ENCODE results near the gene PPIP5K1. TPM values are rescaled to one million over a fixed set of nuclear protein-coding genes. Genes with fewer than 3 reads are reported as not detected.

Gene PPIP5K1
- total and polyA plus RNA-seq, 9 of the 15 experiments (the other 6 are each of a cell fraction or from before 2014, with no cell fraction given), result 2.5 to 74.6 (median 35.1) TPM

DNA sequence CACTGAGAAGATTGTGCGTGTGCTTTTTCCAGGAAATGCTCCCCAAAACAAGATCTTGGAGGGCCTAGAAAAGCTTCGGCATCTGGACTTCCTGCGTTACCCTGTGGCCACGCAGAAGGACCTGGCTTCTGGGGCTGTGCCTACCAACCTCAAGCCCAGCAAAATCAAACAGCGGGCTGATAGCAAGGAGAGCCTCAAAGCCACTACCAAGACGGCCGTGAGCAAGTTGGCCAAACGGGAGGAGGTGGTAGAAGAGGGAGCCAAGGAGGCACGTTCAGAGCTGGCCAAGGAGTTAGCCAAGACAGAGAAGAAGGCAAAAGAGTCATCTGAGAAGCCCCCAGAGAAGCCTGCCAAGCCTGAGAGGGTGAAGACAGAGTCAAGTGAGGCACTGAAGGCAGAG lies 67.8 kb downstream of the PPIP5K1 start:
- H3K4me3 ChIP-seq, result no peak overlapping the region
- ATAC-seq, result no peak
- no peak overlapping the region; a peak in 1 of 4 replicates for H3K9ac ChIP-seq (ENCODE audit: insufficient read depth in 1 of 2, low read depth in 2 of 2, low read length in 2 of 2)
- no peaks in the 10 kb centered on the region for H3K9me3 ChIP-seq (replicated peaks; ENCODE audit: control insufficient read depth, insufficient read depth, low read depth, low read length)
- ChIA-PET POLR2A (interaction anchor here (0.6 to 1.8 kb wide), 4 partner anchors 8 to 328 kb away, joined by 3 to 4 read pairs (median 3); no protein-coding TSS in a partner anchor), CTCF (ENCODE audit: low intra/inter-chr PET ratio) (no interaction called here)
- H4K20me1 ChIP-seq (replicated peaks; ENCODE audit: control insufficient read depth, insufficient read depth, low read length), result peaks cover 5% of the 10 kb centered on the region; the same call in 1 of the 2 replicates
- no TSS peak for BruUV-seq (replicated peaks)
- in situ Hi-C loops (cut with MboI), result no loop called here
- DNase-seq (ENCODE audit: extremely low read depth in 1 of 4, low spot score in 3 of 4), result no peak
- 64% methylated on average over 8 of the region's 9 CpGs for WGBS (ENCODE audit: insufficient coverage, low coverage, missing lambda C conversion rate)
- peaks cover 63% of the 10 kb centered on the region; the same call in 2 of the 3 replicates for H3K36me3 ChIP-seq (ENCODE audit: control insufficient read depth, insufficient read depth, low read length)
- no peak for FAIRE-seq
- intact Hi-C loops (cut with micrococcal nuclease), result no loop called here
- no peak overlapping the region for H2AFZ ChIP-seq (ENCODE audit: low read depth, low read length)
- peaks cover 22% of the 10 kb centered on the region; the same call in 2 of the 3 replicates for H3K79me2 ChIP-seq (ENCODE audit: control insufficient read depth, insufficient read depth, low read length)
- H3K4me1 ChIP-seq (replicated peaks in 1 of 2; ENCODE audit: control insufficient read depth in 2 of 2, insufficient read depth in 2 of 2, low read length in 2 of 2), result peaks cover 15 to 23% of the 10 kb centered on the region in 2 experiments; a peak in 4 of 5 replicates
- no peaks in the 10 kb centered on the region for H3K9me1 ChIP-seq (ENCODE audit: control insufficient read depth, insufficient read depth, low read length)
- H3K27ac ChIP-seq (ENCODE audit: extremely low read depth, low read depth, low read length), result no peak overlapping the region
- H3K4me2 ChIP-seq (ENCODE audit: insufficient read depth, low read length), result no peak overlapping the region
- no peaks in the 10 kb centered on the region for H3K27me3 ChIP-seq (ENCODE audit: control insufficient read depth in 2 of 2, insufficient read depth in 2 of 2, low read length in 2 of 2)
- TF ChIP-seq ZKSCAN8 (CRISPR knock-in tag; IDR thresholded peaks at IDR 0.05) (no peak), SIRT6 (IDR thresholded peaks at IDR 0.05; ENCODE audit: low read depth, low read length) (no peak), STAT5A (IDR thresholded peaks at IDR 0.05; ENCODE audit: borderline replicate concordance, low read length) (no peak), SPI1 (IDR thresholded peaks at IDR 0.05; ENCODE audit: borderline replicate concordance, low read depth, low read length) (no peak), DIDO1 (tag; IDR thresholded peaks at IDR 0.05; ENCODE audit: low read depth) (no peak), KLF6 (CRISPR knock-in tag; IDR thresholded peaks at IDR 0.05; ENCODE audit: borderline replicate concordance) (no peak)
- TF ChIP-seq, protein P1, sequence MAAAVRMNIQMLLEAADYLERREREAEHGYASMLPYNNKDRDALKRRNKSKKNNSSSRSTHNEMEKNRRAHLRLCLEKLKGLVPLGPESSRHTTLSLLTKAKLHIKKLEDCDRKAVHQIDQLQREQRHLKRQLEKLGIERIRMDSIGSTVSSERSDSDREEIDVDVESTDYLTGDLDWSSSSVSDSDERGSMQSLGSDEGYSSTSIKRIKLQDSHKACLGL (CRISPR knock-in tag; IDR thresholded peaks at IDR 0.05; ENCODE audit: borderline replicate concordance, poor library complexity, severe bottlenecking), result no peak
- TF ChIP-seq, protein P2, sequence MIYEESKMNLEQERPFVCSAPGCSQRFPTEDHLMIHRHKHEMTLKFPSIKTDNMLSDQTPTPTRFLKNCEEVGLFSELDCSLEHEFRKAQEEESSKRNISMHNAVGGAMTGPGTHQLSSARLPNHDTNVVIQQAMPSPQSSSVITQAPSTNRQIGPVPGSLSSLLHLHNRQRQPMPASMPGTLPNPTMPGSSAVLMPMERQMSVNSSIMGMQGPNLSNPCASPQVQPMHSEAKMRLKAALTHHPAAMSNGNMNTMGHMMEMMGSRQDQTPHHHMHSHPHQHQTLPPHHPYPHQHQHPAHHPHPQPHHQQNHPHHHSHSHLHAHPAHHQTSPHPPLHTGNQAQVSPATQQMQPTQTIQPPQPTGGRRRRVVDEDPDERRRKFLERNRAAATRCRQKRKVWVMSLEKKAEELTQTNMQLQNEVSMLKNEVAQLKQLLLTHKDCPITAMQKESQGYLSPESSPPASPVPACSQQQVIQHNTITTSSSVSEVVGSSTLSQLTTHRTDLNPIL (CRISPR knock-in tag; IDR thresholded peaks at IDR 0.05), result no peak
- TF ChIP-seq, protein P3, sequence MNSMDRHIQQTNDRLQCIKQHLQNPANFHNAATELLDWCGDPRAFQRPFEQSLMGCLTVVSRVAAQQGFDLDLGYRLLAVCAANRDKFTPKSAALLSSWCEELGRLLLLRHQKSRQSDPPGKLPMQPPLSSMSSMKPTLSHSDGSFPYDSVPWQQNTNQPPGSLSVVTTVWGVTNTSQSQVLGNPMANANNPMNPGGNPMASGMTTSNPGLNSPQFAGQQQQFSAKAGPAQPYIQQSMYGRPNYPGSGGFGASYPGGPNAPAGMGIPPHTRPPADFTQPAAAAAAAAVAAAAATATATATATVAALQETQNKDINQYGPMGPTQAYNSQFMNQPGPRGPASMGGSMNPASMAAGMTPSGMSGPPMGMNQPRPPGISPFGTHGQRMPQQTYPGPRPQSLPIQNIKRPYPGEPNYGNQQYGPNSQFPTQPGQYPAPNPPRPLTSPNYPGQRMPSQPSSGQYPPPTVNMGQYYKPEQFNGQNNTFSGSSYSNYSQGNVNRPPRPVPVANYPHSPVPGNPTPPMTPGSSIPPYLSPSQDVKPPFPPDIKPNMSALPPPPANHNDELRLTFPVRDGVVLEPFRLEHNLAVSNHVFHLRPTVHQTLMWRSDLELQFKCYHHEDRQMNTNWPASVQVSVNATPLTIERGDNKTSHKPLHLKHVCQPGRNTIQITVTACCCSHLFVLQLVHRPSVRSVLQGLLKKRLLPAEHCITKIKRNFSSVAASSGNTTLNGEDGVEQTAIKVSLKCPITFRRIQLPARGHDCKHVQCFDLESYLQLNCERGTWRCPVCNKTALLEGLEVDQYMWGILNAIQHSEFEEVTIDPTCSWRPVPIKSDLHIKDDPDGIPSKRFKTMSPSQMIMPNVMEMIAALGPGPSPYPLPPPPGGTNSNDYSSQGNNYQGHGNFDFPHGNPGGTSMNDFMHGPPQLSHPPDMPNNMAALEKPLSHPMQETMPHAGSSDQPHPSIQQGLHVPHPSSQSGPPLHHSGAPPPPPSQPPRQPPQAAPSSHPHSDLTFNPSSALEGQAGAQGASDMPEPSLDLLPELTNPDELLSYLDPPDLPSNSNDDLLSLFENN (IDR thresholded peaks at IDR 0.05; ENCODE audit: low read depth in 2 of 2, low read length in 2 of 2), result no peak
- TF ChIP-seq, protein P4, sequence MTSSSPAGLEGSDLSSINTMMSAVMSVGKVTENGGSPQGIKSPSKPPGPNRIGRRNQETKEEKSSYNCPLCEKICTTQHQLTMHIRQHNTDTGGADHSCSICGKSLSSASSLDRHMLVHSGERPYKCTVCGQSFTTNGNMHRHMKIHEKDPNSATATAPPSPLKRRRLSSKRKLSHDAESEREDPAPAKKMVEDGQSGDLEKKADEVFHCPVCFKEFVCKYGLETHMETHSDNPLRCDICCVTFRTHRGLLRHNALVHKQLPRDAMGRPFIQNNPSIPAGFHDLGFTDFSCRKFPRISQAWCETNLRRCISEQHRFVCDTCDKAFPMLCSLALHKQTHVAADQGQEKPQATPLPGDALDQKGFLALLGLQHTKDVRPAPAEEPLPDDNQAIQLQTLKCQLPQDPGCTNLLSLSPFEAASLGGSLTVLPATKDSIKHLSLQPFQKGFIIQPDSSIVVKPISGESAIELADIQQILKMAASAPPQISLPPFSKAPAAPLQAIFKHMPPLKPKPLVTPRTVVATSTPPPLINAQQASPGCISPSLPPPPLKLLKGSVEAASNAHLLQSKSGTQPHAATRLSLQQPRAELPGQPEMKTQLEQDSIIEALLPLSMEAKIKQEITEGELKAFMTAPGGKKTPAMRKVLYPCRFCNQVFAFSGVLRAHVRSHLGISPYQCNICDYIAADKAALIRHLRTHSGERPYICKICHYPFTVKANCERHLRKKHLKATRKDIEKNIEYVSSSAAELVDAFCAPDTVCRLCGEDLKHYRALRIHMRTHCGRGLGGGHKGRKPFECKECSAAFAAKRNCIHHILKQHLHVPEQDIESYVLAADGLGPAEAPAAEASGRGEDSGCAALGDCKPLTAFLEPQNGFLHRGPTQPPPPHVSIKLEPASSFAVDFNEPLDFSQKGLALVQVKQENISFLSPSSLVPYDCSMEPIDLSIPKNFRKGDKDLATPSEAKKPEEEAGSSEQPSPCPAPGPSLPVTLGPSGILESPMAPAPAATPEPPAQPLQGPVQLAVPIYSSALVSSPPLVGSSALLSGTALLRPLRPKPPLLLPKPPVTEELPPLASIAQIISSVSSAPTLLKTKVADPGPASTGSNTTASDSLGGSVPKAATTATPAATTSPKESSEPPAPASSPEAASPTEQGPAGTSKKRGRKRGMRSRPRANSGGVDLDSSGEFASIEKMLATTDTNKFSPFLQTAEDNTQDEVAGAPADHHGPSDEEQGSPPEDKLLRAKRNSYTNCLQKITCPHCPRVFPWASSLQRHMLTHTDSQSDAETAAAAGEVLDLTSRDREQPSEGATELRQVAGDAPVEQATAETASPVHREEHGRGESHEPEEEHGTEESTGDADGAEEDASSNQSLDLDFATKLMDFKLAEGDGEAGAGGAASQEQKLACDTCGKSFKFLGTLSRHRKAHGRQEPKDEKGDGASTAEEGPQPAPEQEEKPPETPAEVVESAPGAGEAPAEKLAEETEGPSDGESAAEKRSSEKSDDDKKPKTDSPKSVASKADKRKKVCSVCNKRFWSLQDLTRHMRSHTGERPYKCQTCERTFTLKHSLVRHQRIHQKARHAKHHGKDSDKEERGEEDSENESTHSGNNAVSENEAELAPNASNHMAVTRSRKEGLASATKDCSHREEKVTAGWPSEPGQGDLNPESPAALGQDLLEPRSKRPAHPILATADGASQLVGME (CRISPR knock-in tag; IDR thresholded peaks at IDR 0.05), result no peak

Measured in K562 (cell line).